Smooth muscle cell (in vitro differentiated cells): ENCODE results near the gene ALAS1. TPM values are rescaled to one million over a fixed set of nuclear protein-coding genes. Genes with fewer than 3 reads are reported as not detected.
A peak's percentile ranks its signal among the peaks of the same experiment; 100 is the strongest.

ENCODE experiments used
- DNase-seq: peaks from one replicate; lab custom pipeline; 2025; ENCODE audit not compliant: unreplicated experiment; lab: John Stamatoyannopoulos, UW
- H2AFZ ChIP-seq: fragments of 200-600 bp; sonication (generic); 2 replicates; pipeline ENCODE4 v1.6.0; 2016; ENCODE audit warnings: antibody characterized with exemption, low read depth, mild to moderate bottlenecking
- H3F3A ChIP-seq: fragments of 200-600 bp; sonication (generic); 2 replicates; pipeline ENCODE4 v1.6.0; 2017; ENCODE audit warnings: antibody characterized with exemption, low read depth
- H3K27ac ChIP-seq: fragments of 200-600 bp; sonication (generic); 2 replicates; pipeline ENCODE4 v1.5.1; 2016; ENCODE audit warnings: low read depth, mild to moderate bottlenecking
- H3K27me3 ChIP-seq: fragments of 200-600 bp; sonication (generic); 2 replicates; pipeline ENCODE4 v1.6.1; 2016; ENCODE audit warnings: low read depth, mild to moderate bottlenecking
- H3K36me3 ChIP-seq: fragments of 200-600 bp; sonication (generic); 2 replicates; pipeline ENCODE4 v1.5.1; 2016; ENCODE audit warnings: low read depth
- H3K4me1 ChIP-seq: fragments of 200-600 bp; sonication (generic); 2 replicates; pipeline ENCODE4 v1.5.1; 2016; ENCODE audit warnings: low read depth
- H3K4me2 ChIP-seq: fragments of 200-600 bp; sonication (generic); 2 replicates; pipeline ENCODE4 v1.6.0; 2016; ENCODE audit warnings: mild to moderate bottlenecking
- H3K4me3 ChIP-seq: fragments of 200-600 bp; sonication (generic); 2 replicates; pipeline ENCODE4 v1.5.1; 2016; ENCODE audit warnings: mild to moderate bottlenecking
- H3K79me2 ChIP-seq: fragments of 200-600 bp; sonication (generic); 2 replicates; pipeline ENCODE4 v1.6.0; 2016; ENCODE audit warnings: low read depth, mild to moderate bottlenecking
- H3K9ac ChIP-seq: fragments of 200-600 bp; sonication (generic); 2 replicates; pipeline ENCODE4 v1.6.0; 2016; ENCODE audit warnings: low read depth
- H3K9me3 ChIP-seq: fragments of 200-600 bp; sonication (generic); replicated peaks from 2 replicates; pipeline ENCODE4 v1.5.1; 2016; ENCODE audit warnings: low read depth
- H4K20me1 ChIP-seq: fragments of 200-600 bp; sonication (generic); 2 replicates; pipeline ENCODE4 v1.6.0; 2016; ENCODE audit warnings: low read depth
- WGBS: methylation state at CpG from one replicate; pipeline ENCODE4 v1.1.7; 2016; ENCODE audit warnings: low lambda C conversion rate; 5-methylcytosine and 5-hydroxymethylcytosine counted together
- polyA plus RNA-seq: library from polyadenylated mRNA; unstranded; fragments of >200 nt; fragmentation: Nextera tagmentation; extraction: Ambion mirVana; gene quantifications from 2 replicates; pipeline ENCODE4 v1.2.1, GENCODE V29; 2016
- total RNA-seq: library from RNA; depleted of rRNA; stranded (reverse); fragments of >200 nt; gene quantifications from 2 replicates; pipeline ENCODE4 v1.2.3, GENCODE V29; 2014
- TF ChIP-seq, protein P1 (sequence below): fragments of 200-600 bp; sonication (generic); IDR thresholded peaks from 2 replicates; pipeline ENCODE4 v1.5.1; 2017; ENCODE audit warnings: borderline replicate concordance, mild to moderate bottlenecking, antibody characterized with exemption; ENCODE audit not compliant: insufficient read depth, poor library complexity, severe bottlenecking

Gene ALAS1
- total and polyA plus RNA-seq, 2 experiments from 2014 or later: 35.7 to 59.4 TPM

DNA sequence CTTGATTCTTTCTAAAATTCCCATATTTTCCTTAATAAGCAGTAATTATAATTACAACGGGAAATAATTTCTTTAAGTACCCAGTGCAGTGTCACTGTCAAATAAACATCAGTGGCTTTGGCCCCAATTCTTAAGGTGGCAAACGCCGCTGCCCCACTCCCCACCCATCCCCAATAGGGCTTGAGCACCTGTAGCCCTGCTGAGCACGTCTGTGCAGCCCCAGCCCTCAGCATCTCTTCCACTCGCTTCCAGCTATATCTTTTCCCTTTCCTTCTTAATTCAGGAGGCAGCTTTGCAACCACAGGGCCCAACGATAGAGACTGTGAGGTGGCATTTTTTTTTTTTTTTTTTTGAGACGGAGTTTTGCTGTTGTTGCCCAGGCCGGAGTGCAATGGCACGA is 56.6 kb downstream of the ALAS1 start:
- Histone ChIP-seq H3K27ac (no peak overlapping the region), H3F3A (peaks cover 10% of the 10 kb centered on the region), H3K4me1 (no peaks in the 10 kb centered on the region), H3K79me2 (no peaks in the 10 kb centered on the region), H3K36me3 (peaks cover 14% of the 10 kb centered on the region), H3K4me2 (no peak overlapping the region), H3K27me3 (no peaks in the 10 kb centered on the region), H2AFZ (no peak overlapping the region), H4K20me1 (peaks cover 60% of the 10 kb centered on the region), H3K4me3 (no peak overlapping the region), H3K9ac (no peak overlapping the region), H3K9me3 (no peaks in the 10 kb centered on the region)
- 95% methylated on average over 9 of the region's 9 CpGs for WGBS
- TF ChIP-seq, protein P1, sequence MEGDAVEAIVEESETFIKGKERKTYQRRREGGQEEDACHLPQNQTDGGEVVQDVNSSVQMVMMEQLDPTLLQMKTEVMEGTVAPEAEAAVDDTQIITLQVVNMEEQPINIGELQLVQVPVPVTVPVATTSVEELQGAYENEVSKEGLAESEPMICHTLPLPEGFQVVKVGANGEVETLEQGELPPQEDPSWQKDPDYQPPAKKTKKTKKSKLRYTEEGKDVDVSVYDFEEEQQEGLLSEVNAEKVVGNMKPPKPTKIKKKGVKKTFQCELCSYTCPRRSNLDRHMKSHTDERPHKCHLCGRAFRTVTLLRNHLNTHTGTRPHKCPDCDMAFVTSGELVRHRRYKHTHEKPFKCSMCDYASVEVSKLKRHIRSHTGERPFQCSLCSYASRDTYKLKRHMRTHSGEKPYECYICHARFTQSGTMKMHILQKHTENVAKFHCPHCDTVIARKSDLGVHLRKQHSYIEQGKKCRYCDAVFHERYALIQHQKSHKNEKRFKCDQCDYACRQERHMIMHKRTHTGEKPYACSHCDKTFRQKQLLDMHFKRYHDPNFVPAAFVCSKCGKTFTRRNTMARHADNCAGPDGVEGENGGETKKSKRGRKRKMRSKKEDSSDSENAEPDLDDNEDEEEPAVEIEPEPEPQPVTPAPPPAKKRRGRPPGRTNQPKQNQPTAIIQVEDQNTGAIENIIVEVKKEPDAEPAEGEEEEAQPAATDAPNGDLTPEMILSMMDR: no peak
- no peak for DNase-seq

DNA sequence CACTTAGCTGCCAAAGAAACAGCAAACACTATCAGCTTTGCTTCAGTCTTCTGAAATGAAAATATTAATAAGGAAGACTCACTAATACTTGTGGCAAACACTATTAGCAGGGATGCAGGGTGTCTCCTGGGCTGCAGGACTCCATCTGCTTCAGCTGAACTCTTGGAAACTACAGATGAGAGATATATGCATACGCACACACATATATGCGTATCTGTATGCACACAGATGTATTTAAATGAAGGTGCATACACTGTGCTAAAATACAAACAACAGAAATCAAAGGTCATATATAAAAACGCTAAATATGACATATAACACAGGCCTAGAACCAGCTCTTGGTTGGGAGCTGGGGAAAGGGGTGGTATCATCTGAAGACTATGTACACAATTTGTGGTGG is 58.2 kb downstream of the ALAS1 start:
- peaks cover 9% of the 10 kb centered on the region for H3F3A ChIP-seq
- H3K9ac ChIP-seq: no peak overlapping the region
- H4K20me1 ChIP-seq: peaks cover 74% of the 10 kb centered on the region
- TF ChIP-seq, protein P1: no peak
- H3K4me3 ChIP-seq: no peak overlapping the region
- H2AFZ ChIP-seq: no peak overlapping the region
- 94% methylated on average over 3 of the region's 3 CpGs for WGBS
- no peak for DNase-seq
- H3K4me2 ChIP-seq: no peak overlapping the region
- no peak overlapping the region for H3K27ac ChIP-seq
- peaks cover 8% of the 10 kb centered on the region for H3K79me2 ChIP-seq
- H3K27me3 ChIP-seq: no peaks in the 10 kb centered on the region
- no peaks in the 10 kb centered on the region for H3K9me3 ChIP-seq
- H3K4me1 ChIP-seq: no peaks in the 10 kb centered on the region
- peaks cover 20% of the 10 kb centered on the region for H3K36me3 ChIP-seq

DNA sequence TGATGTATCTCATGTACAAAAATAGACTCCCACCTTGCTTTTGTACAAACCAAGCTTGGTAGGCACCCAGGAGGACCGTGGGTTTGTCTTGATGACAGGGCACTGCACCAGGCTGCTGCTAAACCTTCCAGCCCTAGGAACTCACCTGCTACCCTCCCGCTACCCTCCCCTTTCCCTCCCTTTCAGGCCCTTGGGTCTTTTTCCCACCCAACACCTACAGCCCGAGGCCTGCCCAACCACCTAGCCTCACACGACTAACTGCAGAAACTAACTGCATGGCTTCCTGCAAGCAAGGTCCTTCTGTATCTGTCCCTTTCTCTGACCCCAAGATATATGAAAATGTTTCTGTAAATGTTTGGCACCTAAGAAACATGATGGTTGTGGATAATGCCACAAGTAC is 58.7 kb downstream of the ALAS1 start:
- Histone ChIP-seq H3K27me3 (no peaks in the 10 kb centered on the region), H3K36me3 (peaks cover 22% of the 10 kb centered on the region), H3F3A (peaks cover 9% of the 10 kb centered on the region), H3K4me3 (no peak overlapping the region), H3K9ac (no peak overlapping the region), H3K4me2 (no peak overlapping the region), H3K4me1 (no peaks in the 10 kb centered on the region), H3K79me2 (peaks cover 11% of the 10 kb centered on the region), H2AFZ (no peak overlapping the region), H3K9me3 (no peaks in the 10 kb centered on the region), H4K20me1 (peaks cover 78% of the 10 kb centered on the region), H3K27ac (no peak overlapping the region)
- WGBS: 97% methylated on average over 4 of the region's 4 CpGs
- TF ChIP-seq, protein P1: no peak
- no peak for DNase-seq

DNA sequence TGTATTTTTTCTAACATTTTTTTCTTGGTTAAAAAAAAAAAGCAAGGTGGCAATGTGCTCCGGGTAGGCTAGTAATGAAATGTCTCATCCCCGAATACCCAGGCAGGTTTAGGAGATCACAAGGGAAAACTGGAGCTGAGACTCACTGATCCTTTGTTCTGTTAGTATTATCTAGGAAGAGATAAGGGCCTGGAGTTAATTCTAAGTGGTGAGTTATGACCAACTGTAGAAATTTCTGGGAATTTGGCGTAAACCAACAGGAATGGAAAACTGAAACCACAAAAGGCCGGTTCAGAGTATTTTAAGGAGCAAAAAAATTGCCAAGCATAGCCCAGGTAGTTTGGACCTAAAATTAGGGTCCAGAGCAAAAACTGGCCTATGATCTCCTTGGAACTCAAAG is 60.0 kb downstream of the ALAS1 start:
- peaks cover 34% of the 10 kb centered on the region for H3K36me3 ChIP-seq
- H4K20me1 ChIP-seq: peaks cover 89% of the 10 kb centered on the region
- H3K27ac ChIP-seq: peak overlapping the region; percentile 19
- TF ChIP-seq, protein P1: no peak
- no peak for DNase-seq
- H3K4me2 ChIP-seq: no peak overlapping the region
- no peaks in the 10 kb centered on the region for H3K9me3 ChIP-seq
- H3F3A ChIP-seq: peaks cover 9% of the 10 kb centered on the region
- H3K79me2 ChIP-seq: peaks cover 23% of the 10 kb centered on the region
- no peak overlapping the region for H3K4me3 ChIP-seq
- no peak overlapping the region for H2AFZ ChIP-seq
- no peaks in the 10 kb centered on the region for H3K27me3 ChIP-seq
- 65% methylated on average over 4 of the region's 4 CpGs for WGBS
- no peaks in the 10 kb centered on the region for H3K4me1 ChIP-seq
- H3K9ac ChIP-seq: no peak overlapping the region
